IMR-90 (cell line): ENCODE data around the gene TMEM181. TPM values are rescaled to one million over a fixed set of nuclear protein-coding genes. Genes with fewer than 3 reads are reported as not detected.

Source experiments
- ATAC-seq: fragments of 200-7000 bp; cut with Tn5 transposase; 2 replicates; pipeline ENCODE4 v1.9.1; 2020; ENCODE audit warnings: low read depth, mild to moderate bottlenecking, moderate library complexity
- BruUV-seq: library from RNA; stranded (reverse); fragments of 400-500 nt; replicated peaks from 2 replicates; lab custom pipeline; 2021; lab: Mats Ljungman, UMichigan
- CTCF ChIA-PET: fragments of 300-600 bp; formaldehyde crosslinking; extraction: SDS; loops from one replicate; lab custom pipeline; 2021; ENCODE audit warnings: antibody characterized with exemption; lab: Yijun Ruan, JAX
- POLR2A ChIA-PET: fragments of 300-600 bp; sonication (Branson Sonifier 250); formaldehyde crosslinking; loops from one replicate; lab custom pipeline; 2022; ENCODE audit warnings: antibody characterized with exemption; ENCODE audit not compliant: unreplicated experiment; lab: Charles Lee
- DNase-seq: peaks from one replicate; pipeline ENCODE4 v3.0.0; 2013
- H2AFZ ChIP-seq: replicated peaks from 2 replicates; pipeline ENCODE3; 2013; ENCODE audit warnings: low read length, mild to moderate bottlenecking; ENCODE audit not compliant: poor library complexity
- H2AK5ac ChIP-seq: 2 replicates; pipeline ENCODE4 v1.6.1; 2013; ENCODE audit warnings: low read depth, low read length, inconsistent platforms
- H2AK9ac ChIP-seq: replicated peaks from 2 replicates; pipeline ENCODE3; 2013; ENCODE audit warnings: mild to moderate bottlenecking, low read depth, low read length, moderate library complexity; ENCODE audit not compliant: poor library complexity
- H2BK120ac ChIP-seq: 2 replicates; pipeline ENCODE4 v1.6.1; 2013; ENCODE audit warnings: low read depth, low read length, inconsistent platforms
- H2BK15ac ChIP-seq: 3 replicates; pipeline ENCODE4 v1.6.1; 2013; ENCODE audit warnings: low read depth, low read length, inconsistent platforms
- H2BK20ac ChIP-seq: 2 replicates; pipeline ENCODE4 v1.6.1; 2013; ENCODE audit warnings: low read depth, mild to moderate bottlenecking, inconsistent platforms, low read length, moderate library complexity
- H2BK5ac ChIP-seq: 2 replicates; pipeline ENCODE4 v1.6.1; 2013; ENCODE audit warnings: mild to moderate bottlenecking, low read depth, low read length, inconsistent platforms; ENCODE audit not compliant: poor library complexity, severe bottlenecking
- H3K14ac ChIP-seq: replicated peaks from 2 replicates; pipeline ENCODE4 v1.6.1; 2013; ENCODE audit warnings: low read depth, low read length, inconsistent platforms
- H3K18ac ChIP-seq: 2 replicates; pipeline ENCODE4 v1.6.1; 2013; ENCODE audit warnings: low read depth, low read length, control low read depth
- H3K23ac ChIP-seq: 2 replicates; pipeline ENCODE4 v1.6.1; 2013; ENCODE audit warnings: low read depth, low read length, inconsistent platforms
- H3K27ac ChIP-seq: 2 replicates; pipeline ENCODE4 v1.5.1; 2013; ENCODE audit warnings: mild to moderate bottlenecking, control low read depth, low read length; ENCODE audit not compliant: insufficient read depth
- H3K27me3 ChIP-seq: 2 replicates; pipeline ENCODE4 v1.6.1; 2013; ENCODE audit warnings: low read length; ENCODE audit not compliant: control insufficient read depth, insufficient read depth
- H3K36me3 ChIP-seq: 2 replicates; pipeline ENCODE4 v1.6.1; 2013; ENCODE audit warnings: low read length, mixed read lengths; ENCODE audit not compliant: control insufficient read depth, insufficient read depth
- H3K4ac ChIP-seq: 2 replicates; pipeline ENCODE4 v1.6.1; 2013; ENCODE audit warnings: low read depth, low read length, inconsistent platforms
- H3K4me1 ChIP-seq: 2 replicates; pipeline ENCODE4 v1.6.1; 2013; ENCODE audit warnings: low read length, mixed read lengths; ENCODE audit not compliant: control insufficient read depth, insufficient read depth
- H3K4me2 ChIP-seq: 2 replicates; pipeline ENCODE4 v1.6.1; 2013; ENCODE audit warnings: low read depth, mild to moderate bottlenecking, control low read depth, low read length, moderate library complexity
- H3K4me3 ChIP-seq: 2 replicates; pipeline ENCODE4 v1.5.1; 2013; ENCODE audit warnings: low read depth, mild to moderate bottlenecking, control low read depth, low read length, moderate library complexity; ENCODE audit not compliant: insufficient read depth
- H3K56ac ChIP-seq: 2 replicates; pipeline ENCODE4 v1.6.1; 2013; ENCODE audit warnings: low read length, inconsistent platforms; ENCODE audit not compliant: insufficient read depth; ENCODE audit errors: extremely low read depth
- H3K79me1 ChIP-seq, 2 experiments: 2 replicates each; pipeline ENCODE4 v1.6.1; 2013; ENCODE audit warnings: low read length in 2 of 2, inconsistent platforms in 1 of 2, low read depth in 1 of 2
- H3K9ac ChIP-seq: 2 replicates; pipeline ENCODE4 v1.6.1; 2013; ENCODE audit warnings: low read depth, low read length, control low read depth
- H3K9me1 ChIP-seq: 2 replicates; pipeline ENCODE4 v1.6.1; 2013; ENCODE audit warnings: low read length, inconsistent platforms; ENCODE audit not compliant: insufficient read depth
- H3K9me3 ChIP-seq: 2 replicates; pipeline ENCODE4 v1.6.1; 2013; ENCODE audit warnings: low read length; ENCODE audit not compliant: control insufficient read depth, insufficient read depth
- H4K20me1 ChIP-seq: 2 replicates; pipeline ENCODE4 v1.6.1; 2013; ENCODE audit warnings: low read length, inconsistent platforms; ENCODE audit not compliant: insufficient read depth
- H4K5ac ChIP-seq: 2 replicates; pipeline ENCODE4 v1.6.1; 2013; ENCODE audit warnings: mild to moderate bottlenecking, low read depth, low read length, control low read depth
- H4K8ac ChIP-seq, 2 experiments: 2 replicates each; pipeline ENCODE4 v1.6.1; 2013; ENCODE audit warnings: low read depth in 2 of 2, low read length in 2 of 2, control low read depth in 1 of 2, inconsistent platforms in 1 of 2
- H4K91ac ChIP-seq: 2 replicates; pipeline ENCODE4 v1.6.1; 2013; ENCODE audit warnings: low read depth, low read length, inconsistent platforms; ENCODE audit not compliant: insufficient read depth
- BHLHE40 ChIP-seq: fragments of 150-350 bp; IDR thresholded peaks from 2 replicates; pipeline ENCODE4 v1.6.1; 2016; ENCODE audit warnings: mild to moderate bottlenecking, low read depth, low read length
- CEBPB ChIP-seq: IDR thresholded peaks from 2 replicates; pipeline ENCODE4 v1.6.1; 2012; ENCODE audit warnings: low read depth, low read length, improper control_type of control experiment
- CHD1 ChIP-seq: IDR thresholded peaks from 2 replicates; pipeline ENCODE4 v1.6.1; 2012; ENCODE audit warnings: low read depth, low read length, improper control_type of control experiment
- FOS ChIP-seq: fragments of 150-350 bp; IDR thresholded peaks from 2 replicates; pipeline ENCODE4 v1.6.1; 2016; ENCODE audit warnings: low read depth, low read length
- MAFK ChIP-seq: IDR thresholded peaks from 2 replicates; pipeline ENCODE4 v1.6.1; 2012; ENCODE audit warnings: low read depth, low read length, improper control_type of control experiment
- MAZ ChIP-seq: IDR thresholded peaks from 2 replicates; pipeline ENCODE4 v1.6.1; 2012; ENCODE audit warnings: low read depth, mild to moderate bottlenecking, low read length, improper control_type of control experiment, moderate library complexity, borderline replicate concordance
- NFE2L2 ChIP-seq: fragments of 150-350 bp; IDR thresholded peaks from 2 replicates; pipeline ENCODE4 v1.6.1; 2016; ENCODE audit warnings: low read depth, mild to moderate bottlenecking, low read length
- POLR2A ChIP-seq: IDR thresholded peaks from 2 replicates; pipeline ENCODE4 v1.6.1; 2012; ENCODE audit warnings: mild to moderate bottlenecking, low read depth, low read length
- RAD21 ChIP-seq: IDR thresholded peaks from 2 replicates; pipeline ENCODE4 v1.6.1; 2012; ENCODE audit warnings: low read length, improper control_type of control experiment
- RCOR1 ChIP-seq: IDR thresholded peaks from 2 replicates; pipeline ENCODE4 v1.6.1; 2012; ENCODE audit warnings: mild to moderate bottlenecking, low read length, improper control_type of control experiment; ENCODE audit not compliant: insufficient replicate concordance
- RFX5 ChIP-seq: IDR thresholded peaks from 2 replicates; pipeline ENCODE4 v1.8.0; 2012; ENCODE audit warnings: low read depth, mild to moderate bottlenecking, low read length, moderate library complexity
- SMC3 ChIP-seq: fragments of 150-350 bp; IDR thresholded peaks from 2 replicates; pipeline ENCODE4 v1.6.1; 2016; ENCODE audit warnings: low read depth, mild to moderate bottlenecking, antibody characterized with exemption, low read length, moderate library complexity
- WGBS, 2 experiments: methylation state at CpG; one replicate each; pipeline versions ENCODE4 v1.1.5 to v1.1.7; 2013; ENCODE audit warnings: missing lambda C conversion rate in 2 of 2; ENCODE audit not compliant: insufficient read length in 1 of 2; ENCODE audit errors: extremely low coverage in 2 of 2; 5-methylcytosine and 5-hydroxymethylcytosine counted together
- dilution Hi-C: fragments of 300-500 bp; cut with HindIII; formaldehyde crosslinking; loops from one replicate; pipeline ENCODE4 v1.14.3; 2018; ENCODE audit warnings: low sequenced_read_pairs; ENCODE audit not compliant: unreplicated experiment
- in situ Hi-C: fragments of 300-500 bp; cut with MboI; formaldehyde crosslinking; loops from 3 replicates; pipeline ENCODE4 v1.14.3; 2019; ENCODE audit warnings: low sequenced_read_pairs, inconsistent platforms, mixed read lengths
- intact Hi-C: fragments of 100-400 bp; cut with micrococcal nuclease; formaldehyde crosslinking; loops from 2 replicates; pipeline ENCODE4 v1.10.0; 2022
- polyA plus RNA-seq, 3 experiments: library from polyadenylated mRNA; depleted of rRNA; stranded (reverse); fragments of >200 nt; gene quantifications; 2 replicates each; pipeline ENCODE4 v1.2.3, GENCODE V29; 2012; ENCODE audit warnings: low replicate concordance in 1 of 3
- total RNA-seq: library from RNA; depleted of rRNA; stranded (reverse); fragments of >200 nt; gene quantifications from 2 replicates; pipeline ENCODE4 v1.2.3, GENCODE V29; 2012
- TF ChIP-seq, protein P1 (sequence below): fragments of 150-350 bp; IDR thresholded peaks from 2 replicates; pipeline ENCODE4 v1.6.1; 2017; ENCODE audit warnings: mild to moderate bottlenecking, antibody characterized with exemption, low read length, low read depth
- TF ChIP-seq, protein P2 (sequence below): conservative IDR thresholded peaks from 2 replicates; pipeline ENCODE4 v1.5.1; 2012; ENCODE audit warnings: mild to moderate bottlenecking, low read depth, low read length, improper control_type of control experiment
- TF ChIP-seq, protein P3 (sequence below): fragments of 150-350 bp; IDR thresholded peaks from 2 replicates; pipeline ENCODE4 v1.6.1; 2016; ENCODE audit warnings: low read depth, mild to moderate bottlenecking, low read length, moderate library complexity, borderline replicate concordance

Gene TMEM181
- total and polyA plus RNA-seq, 2 of the 4 experiments (the other 2 are of a cell fraction): 22.8 to 27.8 TPM

DNA sequence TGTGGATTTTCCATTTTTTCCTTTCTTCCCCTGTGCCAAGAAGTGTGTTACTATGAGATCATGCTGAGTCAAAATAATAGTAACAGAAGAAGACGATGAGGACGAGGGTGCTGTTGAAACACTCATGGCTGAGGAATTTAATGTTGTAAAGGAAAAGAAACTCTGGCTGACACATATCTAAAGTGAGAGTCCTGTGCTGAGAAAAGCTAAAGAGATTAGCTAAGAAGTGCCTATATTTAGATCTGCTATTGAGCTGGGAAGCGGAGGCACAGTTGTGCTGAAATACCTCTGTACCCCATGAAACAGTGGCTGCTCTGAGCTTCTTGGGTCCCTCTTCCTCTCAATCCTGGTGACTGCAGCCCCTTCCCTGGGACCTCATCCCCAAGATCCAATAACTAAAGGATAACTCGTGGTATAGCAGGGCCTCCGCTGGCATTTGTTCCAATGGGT lies 88.8 kb downstream of the TMEM181 start:
- H4K5ac ChIP-seq: peak overlapping the region; percentile 50
- POLR2A ChIA-PET: no interaction called here
- 0% methylated on average over 1 of the region's 5 CpGs; no CpG with 5 or more reads in 1 of the 2 experiments for WGBS, 2 experiments
- H3K27me3 ChIP-seq: no peaks in the 10 kb centered on the region
- H3K4me3 ChIP-seq: no peak overlapping the region
- peak; percentile 96 for DNase-seq
- H2AK9ac ChIP-seq: no peak overlapping the region
- peaks cover 23% of the 10 kb centered on the region for H3K4me1 ChIP-seq
- H2BK5ac ChIP-seq: peak overlapping the region; percentile 75
- no peaks in the 10 kb centered on the region for H4K20me1 ChIP-seq
- H3K79me1 ChIP-seq: peaks cover 0 to 30% of the 10 kb centered on the region in 2 experiments; a peak in 2 of 4 replicates
- H2AK5ac ChIP-seq: peak overlapping the region; percentile 96; the same call in 1 of the 2 replicates
- peak overlapping the region; percentile 68 for H3K4me2 ChIP-seq
- H3K36me3 ChIP-seq: no peaks in the 10 kb centered on the region
- peak overlapping the region; percentile 91 for H3K14ac ChIP-seq
- peak overlapping the region; percentile 60; the same call in 1 of the 2 replicates for H3K56ac ChIP-seq
- no peaks in the 10 kb centered on the region for H3K9me3 ChIP-seq
- H4K8ac ChIP-seq: peak overlapping the region; percentile 53 to 83; a peak in 2 of 4 replicates
- peaks cover 16% of the 10 kb centered on the region for H3K9me1 ChIP-seq
- CTCF ChIA-PET: interaction anchor here (1.3 kb wide), 1 partner anchor 43 kb away, joined by 4 read pairs; no protein-coding TSS in a partner anchor
- H2BK15ac ChIP-seq: peak overlapping the region; percentile 88; the same call in 2 of the 3 replicates
- peak overlapping the region; percentile 67 for H3K23ac ChIP-seq
- H4K91ac ChIP-seq: peak overlapping the region; percentile 90
- dilution Hi-C loops: no loop called here
- intact Hi-C loops: no loop called here
- H3K4ac ChIP-seq: peak overlapping the region; percentile 96
- peak overlapping the region; percentile 94 for H2BK120ac ChIP-seq
- no TSS peak for BruUV-seq
- peak overlapping the region; percentile 94 for H3K27ac ChIP-seq
- peak; percentile 27 for ATAC-seq
- H2AFZ ChIP-seq: no peak overlapping the region
- H3K9ac ChIP-seq: peak overlapping the region; percentile 63
- H2BK20ac ChIP-seq: peak overlapping the region; percentile 89
- H3K18ac ChIP-seq: peak overlapping the region; percentile 86
- in situ Hi-C loops: loop anchor here (25.0 kb wide), 1 partner anchor 1064 kb away; no protein-coding TSS in a partner anchor
- TF ChIP-seq POLR2A (peak; percentile 67), CHD1 (no peak), RCOR1 (no peak), NFE2L2 (0 out of 2 replicates have a peak, but pooled peaks have one; percentile 21), FOS (peak; percentile 88), RAD21 (no peak), BHLHE40 (peak; percentile 72), MAZ (no peak), RFX5 (no peak), SMC3 (no peak), CEBPB (peak; percentile 77), MAFK (peak; percentile 55; the same call in 1 of the 2 replicates)
- TF ChIP-seq, protein P1, sequence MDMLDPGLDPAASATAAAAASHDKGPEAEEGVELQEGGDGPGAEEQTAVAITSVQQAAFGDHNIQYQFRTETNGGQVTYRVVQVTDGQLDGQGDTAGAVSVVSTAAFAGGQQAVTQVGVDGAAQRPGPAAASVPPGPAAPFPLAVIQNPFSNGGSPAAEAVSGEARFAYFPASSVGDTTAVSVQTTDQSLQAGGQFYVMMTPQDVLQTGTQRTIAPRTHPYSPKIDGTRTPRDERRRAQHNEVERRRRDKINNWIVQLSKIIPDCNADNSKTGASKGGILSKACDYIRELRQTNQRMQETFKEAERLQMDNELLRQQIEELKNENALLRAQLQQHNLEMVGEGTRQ: no peak
- TF ChIP-seq, protein P2, sequence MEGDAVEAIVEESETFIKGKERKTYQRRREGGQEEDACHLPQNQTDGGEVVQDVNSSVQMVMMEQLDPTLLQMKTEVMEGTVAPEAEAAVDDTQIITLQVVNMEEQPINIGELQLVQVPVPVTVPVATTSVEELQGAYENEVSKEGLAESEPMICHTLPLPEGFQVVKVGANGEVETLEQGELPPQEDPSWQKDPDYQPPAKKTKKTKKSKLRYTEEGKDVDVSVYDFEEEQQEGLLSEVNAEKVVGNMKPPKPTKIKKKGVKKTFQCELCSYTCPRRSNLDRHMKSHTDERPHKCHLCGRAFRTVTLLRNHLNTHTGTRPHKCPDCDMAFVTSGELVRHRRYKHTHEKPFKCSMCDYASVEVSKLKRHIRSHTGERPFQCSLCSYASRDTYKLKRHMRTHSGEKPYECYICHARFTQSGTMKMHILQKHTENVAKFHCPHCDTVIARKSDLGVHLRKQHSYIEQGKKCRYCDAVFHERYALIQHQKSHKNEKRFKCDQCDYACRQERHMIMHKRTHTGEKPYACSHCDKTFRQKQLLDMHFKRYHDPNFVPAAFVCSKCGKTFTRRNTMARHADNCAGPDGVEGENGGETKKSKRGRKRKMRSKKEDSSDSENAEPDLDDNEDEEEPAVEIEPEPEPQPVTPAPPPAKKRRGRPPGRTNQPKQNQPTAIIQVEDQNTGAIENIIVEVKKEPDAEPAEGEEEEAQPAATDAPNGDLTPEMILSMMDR: no peak
- TF ChIP-seq, protein P3, sequence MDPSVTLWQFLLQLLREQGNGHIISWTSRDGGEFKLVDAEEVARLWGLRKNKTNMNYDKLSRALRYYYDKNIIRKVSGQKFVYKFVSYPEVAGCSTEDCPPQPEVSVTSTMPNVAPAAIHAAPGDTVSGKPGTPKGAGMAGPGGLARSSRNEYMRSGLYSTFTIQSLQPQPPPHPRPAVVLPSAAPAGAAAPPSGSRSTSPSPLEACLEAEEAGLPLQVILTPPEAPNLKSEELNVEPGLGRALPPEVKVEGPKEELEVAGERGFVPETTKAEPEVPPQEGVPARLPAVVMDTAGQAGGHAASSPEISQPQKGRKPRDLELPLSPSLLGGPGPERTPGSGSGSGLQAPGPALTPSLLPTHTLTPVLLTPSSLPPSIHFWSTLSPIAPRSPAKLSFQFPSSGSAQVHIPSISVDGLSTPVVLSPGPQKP: no peak
